NCI-H1092 treated with DMSO at 0.1 percent for 48 hours (cell line): Measurements from ENCODE around the gene ILDR2.

Source experiments
- DNase-seq: peaks from one replicate; lab custom pipeline; 2025; lab: John Stamatoyannopoulos, UW

The ILDR2 gene

GRCh38 chr1:166924823-166925541 is 50.4 kb downstream of the ILDR2 start:
- DNase-seq, result no peak

GRCh38 chr1:166920561-166921475 is 54.5 kb downstream of the ILDR2 start:
- DNase-seq, result no peak

GRCh38 chr1:166918956-166919316 is 56.4 kb downstream of the ILDR2 start:
- no peak for DNase-seq

- DNase-seq, result no peak
These were observed 57.0 kb downstream of the ILDR2 start for GRCh38 chr1:166918088-166918955.

GRCh38 chr1:166915941-166916340 is 59.4 kb downstream of the ILDR2 start:
- no peak for DNase-seq

- DNase-seq, result no peak
These were observed 60.3 kb downstream of the ILDR2 start for GRCh38 chr1:166915042-166915441.

GRCh38 chr1:166914111-166914510 is 61.2 kb downstream of the ILDR2 start:
- DNase-seq, result no peak

GRCh38 chr1:166911624-166912023 is 63.7 kb downstream of the ILDR2 start:
- no peak for DNase-seq

GRCh38 chr1:166910396-166910994 is 64.8 kb downstream of the ILDR2 start:
- peak; percentile 87 for DNase-seq

- no peak for DNase-seq
These were observed 66.4 kb downstream of the ILDR2 start for GRCh38 chr1:166908942-166909341.

- no peak for DNase-seq
These were observed 67.6 kb downstream of the ILDR2 start for GRCh38 chr1:166907763-166908162.

GRCh38 chr1:166907051-166907450 is 68.3 kb downstream of the ILDR2 start:
- no peak for DNase-seq

- DNase-seq, result no peak
These were observed 68.7 kb downstream of the ILDR2 start for GRCh38 chr1:166906647-166907046.

GRCh38 chr1:166905900-166906299 is 69.4 kb downstream of the ILDR2 start:
- no peak for DNase-seq

GRCh38 chr1:166905136-166905535 is 70.2 kb downstream of the ILDR2 start:
- DNase-seq, result no peak

GRCh38 chr1:166903232-166903631 is 72.1 kb downstream of the ILDR2 start:
- no peak for DNase-seq

GRCh38 chr1:166902279-166902678 is 73.1 kb downstream of the ILDR2 start:
- DNase-seq, result no peak

GRCh38 chr1:166900987-166901386 is 74.4 kb downstream of the ILDR2 start:
- DNase-seq, result no peak

- DNase-seq, result no peak
These were observed 75.6 kb downstream of the ILDR2 start for GRCh38 chr1:166899769-166900168.

GRCh38 chr1:166895766-166896165 is 79.6 kb downstream of the ILDR2 start:
- DNase-seq, result no peak

GRCh38 chr1:166889776-166890175 is 85.6 kb downstream of the ILDR2 start:
- no peak for DNase-seq
